Neural progenitor cell (in vitro differentiated cells): ENCODE data around the gene CERS1. TPM values are rescaled to one million over a fixed set of nuclear protein-coding genes. Genes with fewer than 3 reads are reported as not detected.

ENCODE experiments used
- DNase-seq: peaks from one replicate; pipeline ENCODE4 v3.0.0-alpha.2; 2016; ENCODE audit warnings: low spot score
- H2AFZ ChIP-seq: fragments of 200-600 bp; sonication (generic); replicated peaks from 2 replicates; pipeline ENCODE4 v1.6.1; 2016; ENCODE audit warnings: antibody characterized with exemption
- H3F3A ChIP-seq: fragments of 200-600 bp; sonication (generic); 2 replicates; pipeline ENCODE4 v1.6.1; 2016; ENCODE audit warnings: antibody characterized with exemption, low read depth
- H3K27ac ChIP-seq: fragments of 200-600 bp; sonication (generic); 2 replicates; pipeline ENCODE4 v1.5.1; 2016; ENCODE audit warnings: mild to moderate bottlenecking
- H3K27me3 ChIP-seq: fragments of 200-600 bp; sonication (generic); 2 replicates; pipeline ENCODE4 v1.6.1; 2016; ENCODE audit warnings: mild to moderate bottlenecking, moderate library complexity
- H3K36me3 ChIP-seq: fragments of 200-600 bp; sonication (generic); 2 replicates; pipeline ENCODE4 v1.5.1; 2016
- H3K4me1 ChIP-seq: fragments of 200-600 bp; sonication (generic); 2 replicates; pipeline ENCODE4 v1.6.1; 2016; ENCODE audit warnings: mixed run types
- H3K4me2 ChIP-seq: fragments of 200-600 bp; sonication (generic); 2 replicates; pipeline ENCODE4 v1.6.1; 2016
- H3K4me3 ChIP-seq: fragments of 200-600 bp; sonication (generic); 2 replicates; pipeline ENCODE4 v1.5.1; 2016
- H3K79me2 ChIP-seq: fragments of 200-600 bp; sonication (generic); 2 replicates; pipeline ENCODE4 v1.6.1; 2016; ENCODE audit warnings: low read depth
- H3K9ac ChIP-seq: fragments of 200-600 bp; sonication (generic); 2 replicates; pipeline ENCODE4 v1.6.1; 2016
- H3K9me3 ChIP-seq: fragments of 200-600 bp; sonication (generic); 2 replicates; pipeline ENCODE4 v1.5.1; 2016; ENCODE audit warnings: low read depth
- H4K20me1 ChIP-seq: fragments of 200-600 bp; sonication (generic); 2 replicates; pipeline ENCODE4 v1.6.1; 2016; ENCODE audit warnings: low read depth
- H3K27ac Mint-ChIP-seq: 3 replicates; pipeline ENCODE4 v1.8.0; 2021; ENCODE audit warnings: mixed read lengths
- H3K27me3 Mint-ChIP-seq: 2 replicates; pipeline ENCODE4 v1.8.0; 2022; ENCODE audit warnings: low read depth, mild to moderate bottlenecking, inconsistent platforms, moderate library complexity, mixed read lengths; ENCODE audit not compliant: insufficient read depth
- H3K36me3 Mint-ChIP-seq: 3 replicates; pipeline ENCODE4 v1.8.0; 2021; ENCODE audit warnings: mixed read lengths
- H3K4me1 Mint-ChIP-seq: 3 replicates; pipeline ENCODE4 v1.8.0; 2021; ENCODE audit warnings: mixed read lengths
- H3K4me3 Mint-ChIP-seq: 3 replicates; pipeline ENCODE4 v1.8.0; 2021; ENCODE audit warnings: mild to moderate bottlenecking, moderate library complexity, mixed read lengths
- H3K9me3 Mint-ChIP-seq: 3 replicates; pipeline ENCODE4 v1.8.0; 2020; ENCODE audit warnings: mixed read lengths
- CTCF ChIP-seq: fragments of 200-600 bp; sonication (generic); IDR thresholded peaks from 2 replicates; pipeline ENCODE4 v1.5.1; 2017; ENCODE audit warnings: antibody characterized with exemption, mild to moderate bottlenecking
- EZH2 ChIP-seq: fragments of 200-600 bp; sonication (generic); IDR thresholded peaks from 2 replicates; pipeline ENCODE4 v1.6.1; 2017; ENCODE audit warnings: antibody characterized with exemption, mild to moderate bottlenecking, moderate library complexity
- EZH2phosphoT487 ChIP-seq: fragments of 200-600 bp; sonication (generic); IDR thresholded peaks from 2 replicates; pipeline ENCODE4 v1.6.1; 2017; ENCODE audit warnings: antibody characterized with exemption
- total RNA-seq: library from RNA; depleted of rRNA; stranded (reverse); fragments of >200 nt; gene quantifications from 2 replicates; pipeline ENCODE4 v1.2.3, GENCODE V29; 2015; ENCODE audit warnings: low replicate concordance

The CERS1 gene
- total RNA-seq, 1 donor from 2014 or later = 1.9 TPM

GRCh38 chr19:18900700-18901481, 4.9 kb upstream of the CERS1 start:
- TF ChIP-seq CTCF = no peak
- TF ChIP-seq EZH2 = no peak
- no peak for TF ChIP-seq EZH2phosphoT487
- Mint-ChIP-seq H3K4me1 (peaks cover 6% of the 10 kb centered on the region), H3K27me3 (peaks cover 3% of the 10 kb centered on the region), H3K36me3 (peaks cover 8% of the 10 kb centered on the region), H3K27ac (no peak overlapping the region), H3K4me3 (no peak overlapping the region), H3K9me3 (no peaks in the 10 kb centered on the region)
- H3K4me3 ChIP-seq = no peak overlapping the region
- H3K9ac ChIP-seq = no peak overlapping the region
- peaks cover 11% of the 10 kb centered on the region for H4K20me1 ChIP-seq
- no peak overlapping the region for H2AFZ ChIP-seq
- H3K27ac ChIP-seq = no peak overlapping the region
- H3F3A ChIP-seq = peaks cover 21% of the 10 kb centered on the region
- peaks cover 14% of the 10 kb centered on the region for H3K27me3 ChIP-seq
- H3K36me3 ChIP-seq = no peaks in the 10 kb centered on the region
- H3K9me3 ChIP-seq = no peaks in the 10 kb centered on the region
- H3K4me2 ChIP-seq = no peak overlapping the region
- DNase-seq = no peak
- no peaks in the 10 kb centered on the region for H3K79me2 ChIP-seq
- peaks cover 11% of the 10 kb centered on the region for H3K4me1 ChIP-seq

- no peaks in the 10 kb centered on the region for H3K36me3 ChIP-seq
These were observed 3.9 kb upstream of the CERS1 start for GRCh38 chr19:18899624-18900560.

More at GRCh38 chr19:18899624-18900560, 3.9 kb upstream of the CERS1 start:
- no peaks in the 10 kb centered on the region for H3K9me3 ChIP-seq
- Mint-ChIP-seq H3K27ac (no peak overlapping the region), H3K9me3 (no peaks in the 10 kb centered on the region), H3K4me3 (no peak overlapping the region), H3K27me3 (peaks cover 3% of the 10 kb centered on the region), H3K36me3 (peaks cover 4% of the 10 kb centered on the region), H3K4me1 (peaks cover 6% of the 10 kb centered on the region)
- H3K79me2 ChIP-seq = no peaks in the 10 kb centered on the region
- H3K27ac ChIP-seq = no peak overlapping the region
- no peak overlapping the region for H2AFZ ChIP-seq
- no peak for DNase-seq
- H4K20me1 ChIP-seq = peaks cover 11% of the 10 kb centered on the region
- no peak overlapping the region for H3K4me2 ChIP-seq
- H3K4me3 ChIP-seq = no peak overlapping the region
- H3F3A ChIP-seq = peaks cover 25% of the 10 kb centered on the region
- H3K9ac ChIP-seq = no peak overlapping the region
- H3K4me1 ChIP-seq = peaks cover 11% of the 10 kb centered on the region
- no peak for TF ChIP-seq CTCF
- TF ChIP-seq EZH2 = no peak
- TF ChIP-seq EZH2phosphoT487 = no peak
- peaks cover 14% of the 10 kb centered on the region for H3K27me3 ChIP-seq
